Neural progenitor cell (in vitro differentiated cells): Measurements from ENCODE around the gene PEMT. TPM values are rescaled to one million over a fixed set of nuclear protein-coding genes. Genes with fewer than 3 reads are reported as not detected.

Experiments used
- DNase-seq: peaks from one replicate; pipeline ENCODE4 v3.0.0-alpha.2; 2016; ENCODE audit warnings: low spot score
- H2AFZ ChIP-seq: fragments of 200-600 bp; sonication (generic); replicated peaks from 2 replicates; pipeline ENCODE4 v1.6.1; 2016; ENCODE audit warnings: antibody characterized with exemption
- H3F3A ChIP-seq: fragments of 200-600 bp; sonication (generic); 2 replicates; pipeline ENCODE4 v1.6.1; 2016; ENCODE audit warnings: antibody characterized with exemption, low read depth
- H3K27ac ChIP-seq: fragments of 200-600 bp; sonication (generic); 2 replicates; pipeline ENCODE4 v1.5.1; 2016; ENCODE audit warnings: mild to moderate bottlenecking
- H3K27me3 ChIP-seq: fragments of 200-600 bp; sonication (generic); 2 replicates; pipeline ENCODE4 v1.6.1; 2016; ENCODE audit warnings: mild to moderate bottlenecking, moderate library complexity
- H3K36me3 ChIP-seq: fragments of 200-600 bp; sonication (generic); 2 replicates; pipeline ENCODE4 v1.5.1; 2016
- H3K4me1 ChIP-seq: fragments of 200-600 bp; sonication (generic); 2 replicates; pipeline ENCODE4 v1.6.1; 2016; ENCODE audit warnings: mixed run types
- H3K4me2 ChIP-seq: fragments of 200-600 bp; sonication (generic); 2 replicates; pipeline ENCODE4 v1.6.1; 2016
- H3K4me3 ChIP-seq: fragments of 200-600 bp; sonication (generic); 2 replicates; pipeline ENCODE4 v1.5.1; 2016
- H3K79me2 ChIP-seq: fragments of 200-600 bp; sonication (generic); 2 replicates; pipeline ENCODE4 v1.6.1; 2016; ENCODE audit warnings: low read depth
- H3K9ac ChIP-seq: fragments of 200-600 bp; sonication (generic); 2 replicates; pipeline ENCODE4 v1.6.1; 2016
- H3K9me3 ChIP-seq: fragments of 200-600 bp; sonication (generic); 2 replicates; pipeline ENCODE4 v1.5.1; 2016; ENCODE audit warnings: low read depth
- H4K20me1 ChIP-seq: fragments of 200-600 bp; sonication (generic); 2 replicates; pipeline ENCODE4 v1.6.1; 2016; ENCODE audit warnings: low read depth
- H3K27ac Mint-ChIP-seq: 3 replicates; pipeline ENCODE4 v1.8.0; 2021; ENCODE audit warnings: mixed read lengths
- H3K27me3 Mint-ChIP-seq: 2 replicates; pipeline ENCODE4 v1.8.0; 2022; ENCODE audit warnings: low read depth, mild to moderate bottlenecking, inconsistent platforms, moderate library complexity, mixed read lengths; ENCODE audit not compliant: insufficient read depth
- H3K36me3 Mint-ChIP-seq: 3 replicates; pipeline ENCODE4 v1.8.0; 2021; ENCODE audit warnings: mixed read lengths
- H3K4me1 Mint-ChIP-seq: 3 replicates; pipeline ENCODE4 v1.8.0; 2021; ENCODE audit warnings: mixed read lengths
- H3K4me3 Mint-ChIP-seq: 3 replicates; pipeline ENCODE4 v1.8.0; 2021; ENCODE audit warnings: mild to moderate bottlenecking, moderate library complexity, mixed read lengths
- H3K9me3 Mint-ChIP-seq: 3 replicates; pipeline ENCODE4 v1.8.0; 2020; ENCODE audit warnings: mixed read lengths
- EZH2 ChIP-seq: fragments of 200-600 bp; sonication (generic); IDR thresholded peaks from 2 replicates; pipeline ENCODE4 v1.6.1; 2017; ENCODE audit warnings: antibody characterized with exemption, mild to moderate bottlenecking, moderate library complexity
- EZH2phosphoT487 ChIP-seq: fragments of 200-600 bp; sonication (generic); IDR thresholded peaks from 2 replicates; pipeline ENCODE4 v1.6.1; 2017; ENCODE audit warnings: antibody characterized with exemption
- total RNA-seq: library from RNA; depleted of rRNA; stranded (reverse); fragments of >200 nt; gene quantifications from 2 replicates; pipeline ENCODE4 v1.2.3, GENCODE V29; 2015; ENCODE audit warnings: low replicate concordance
- TF ChIP-seq, protein P1 (sequence below): fragments of 200-600 bp; sonication (generic); IDR thresholded peaks from 2 replicates; pipeline ENCODE4 v1.5.1; 2017; ENCODE audit warnings: antibody characterized with exemption, mild to moderate bottlenecking

Gene PEMT
- total RNA-seq, 1 donor from 2014 or later, result 17.7 TPM

- Mint-ChIP-seq H3K4me1 (peaks cover 21% of the 10 kb centered on the region), H3K36me3 (no peaks in the 10 kb centered on the region), H3K4me3 (no peak overlapping the region), H3K27me3 (no peaks in the 10 kb centered on the region), H3K27ac (no peak overlapping the region), H3K9me3 (no peaks in the 10 kb centered on the region)
- Histone ChIP-seq H3K4me1 (peaks cover 10% of the 10 kb centered on the region), H3K27ac (no peak overlapping the region), H3K9me3 (no peaks in the 10 kb centered on the region), H3K79me2 (no peaks in the 10 kb centered on the region), H4K20me1 (peaks cover 10% of the 10 kb centered on the region), H3K4me2 (no peak overlapping the region), H3F3A (peaks cover 10% of the 10 kb centered on the region), H3K36me3 (no peaks in the 10 kb centered on the region), H3K9ac (no peak overlapping the region), H3K4me3 (no peak overlapping the region), H3K27me3 (no peaks in the 10 kb centered on the region), H2AFZ (no peak overlapping the region)
- DNase-seq, result no peak
- TF ChIP-seq, protein P1, sequence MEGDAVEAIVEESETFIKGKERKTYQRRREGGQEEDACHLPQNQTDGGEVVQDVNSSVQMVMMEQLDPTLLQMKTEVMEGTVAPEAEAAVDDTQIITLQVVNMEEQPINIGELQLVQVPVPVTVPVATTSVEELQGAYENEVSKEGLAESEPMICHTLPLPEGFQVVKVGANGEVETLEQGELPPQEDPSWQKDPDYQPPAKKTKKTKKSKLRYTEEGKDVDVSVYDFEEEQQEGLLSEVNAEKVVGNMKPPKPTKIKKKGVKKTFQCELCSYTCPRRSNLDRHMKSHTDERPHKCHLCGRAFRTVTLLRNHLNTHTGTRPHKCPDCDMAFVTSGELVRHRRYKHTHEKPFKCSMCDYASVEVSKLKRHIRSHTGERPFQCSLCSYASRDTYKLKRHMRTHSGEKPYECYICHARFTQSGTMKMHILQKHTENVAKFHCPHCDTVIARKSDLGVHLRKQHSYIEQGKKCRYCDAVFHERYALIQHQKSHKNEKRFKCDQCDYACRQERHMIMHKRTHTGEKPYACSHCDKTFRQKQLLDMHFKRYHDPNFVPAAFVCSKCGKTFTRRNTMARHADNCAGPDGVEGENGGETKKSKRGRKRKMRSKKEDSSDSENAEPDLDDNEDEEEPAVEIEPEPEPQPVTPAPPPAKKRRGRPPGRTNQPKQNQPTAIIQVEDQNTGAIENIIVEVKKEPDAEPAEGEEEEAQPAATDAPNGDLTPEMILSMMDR, result no peak
- TF ChIP-seq EZH2phosphoT487, result no peak
- TF ChIP-seq EZH2, result no peak
Observed at GRCh38 chr17:17555906-17556305, 35.6 kb downstream of the PEMT start.

DNA sequence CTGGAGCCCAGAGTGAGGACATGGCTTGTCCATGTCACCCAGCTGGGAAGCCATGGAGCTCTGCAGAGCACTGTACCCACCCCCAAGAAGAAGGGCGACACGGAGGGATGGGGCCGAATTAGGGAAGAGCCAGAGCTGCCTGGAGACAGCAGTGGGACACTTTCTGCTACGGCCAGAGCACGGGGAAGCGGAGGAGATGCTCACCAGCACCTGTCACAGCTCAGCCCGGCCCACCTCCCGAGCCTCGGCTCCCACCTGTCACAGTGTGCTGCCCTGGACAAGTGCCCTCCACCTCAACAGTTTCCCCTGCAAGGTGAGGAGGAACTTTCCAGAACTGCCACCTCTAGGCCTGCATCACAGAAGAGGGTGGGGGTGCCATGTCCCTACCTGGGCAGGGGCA, 36.4 kb downstream of the PEMT start:
- H3K4me3 Mint-ChIP-seq, result no peak overlapping the region
- TF ChIP-seq, protein P1, result no peak
- no peak for TF ChIP-seq EZH2
- no peak for TF ChIP-seq EZH2phosphoT487

GRCh38 chr17:17554266-17554665, 37.2 kb downstream of the PEMT start:
- no peak overlapping the region for H3K4me2 ChIP-seq
- no peak overlapping the region for H3K9ac ChIP-seq

More for the DNA sequence above, 36.4 kb downstream of the PEMT start:
- no peaks in the 10 kb centered on the region for H3K36me3 Mint-ChIP-seq
- no peaks in the 10 kb centered on the region for H3K36me3 ChIP-seq
- H4K20me1 ChIP-seq, result peaks cover 15% of the 10 kb centered on the region
- H3K4me2 ChIP-seq, result no peak overlapping the region
- no peaks in the 10 kb centered on the region for H3K9me3 Mint-ChIP-seq
- no peak for DNase-seq
- no peak overlapping the region for H3K27ac ChIP-seq
- no peaks in the 10 kb centered on the region for H3K27me3 ChIP-seq
- H3K9me3 ChIP-seq, result no peaks in the 10 kb centered on the region
- peak overlapping the region; percentile 61 for H3K27ac Mint-ChIP-seq
- H3K79me2 ChIP-seq, result no peaks in the 10 kb centered on the region
- no peaks in the 10 kb centered on the region for H3K27me3 Mint-ChIP-seq
- H3F3A ChIP-seq, result peaks cover 10% of the 10 kb centered on the region
- H3K4me1 Mint-ChIP-seq, result peaks cover 27% of the 10 kb centered on the region
- H2AFZ ChIP-seq, result no peak overlapping the region
- no peak overlapping the region for H3K9ac ChIP-seq
- no peak overlapping the region for H3K4me3 ChIP-seq
- peaks cover 11% of the 10 kb centered on the region for H3K4me1 ChIP-seq

More at GRCh38 chr17:17554266-17554665, 37.2 kb downstream of the PEMT start:
- peaks cover 15% of the 10 kb centered on the region for H4K20me1 ChIP-seq
- no peak for DNase-seq
- Mint-ChIP-seq H3K4me3 (no peak overlapping the region), H3K27me3 (no peaks in the 10 kb centered on the region), H3K36me3 (no peaks in the 10 kb centered on the region), H3K27ac (peak overlapping the region; percentile 82), H3K9me3 (no peaks in the 10 kb centered on the region), H3K4me1 (peaks cover 27% of the 10 kb centered on the region)
- H3K27me3 ChIP-seq, result no peaks in the 10 kb centered on the region
- peaks cover 10% of the 10 kb centered on the region for H3F3A ChIP-seq
- no peak overlapping the region for H3K27ac ChIP-seq
- no peak overlapping the region for H3K4me3 ChIP-seq
- H3K4me1 ChIP-seq, result peaks cover 11% of the 10 kb centered on the region
- TF ChIP-seq EZH2phosphoT487 (no peak), EZH2 (no peak)
- TF ChIP-seq, protein P1, result no peak
- no peaks in the 10 kb centered on the region for H3K79me2 ChIP-seq
- H2AFZ ChIP-seq, result no peak overlapping the region
- H3K9me3 ChIP-seq, result no peaks in the 10 kb centered on the region
- H3K36me3 ChIP-seq, result no peaks in the 10 kb centered on the region
